ENCODE measurements around the gene EYA4. TPM values are rescaled to one million over a fixed set of nuclear protein-coding genes. Genes with fewer than 3 reads are reported as not detected.

The EYA4 gene
- total and polyA plus RNA-seq, 2 donors (not counting 3 experiments of a cell fraction or from before 2014, with no cell fraction given), result not detected

DNA sequence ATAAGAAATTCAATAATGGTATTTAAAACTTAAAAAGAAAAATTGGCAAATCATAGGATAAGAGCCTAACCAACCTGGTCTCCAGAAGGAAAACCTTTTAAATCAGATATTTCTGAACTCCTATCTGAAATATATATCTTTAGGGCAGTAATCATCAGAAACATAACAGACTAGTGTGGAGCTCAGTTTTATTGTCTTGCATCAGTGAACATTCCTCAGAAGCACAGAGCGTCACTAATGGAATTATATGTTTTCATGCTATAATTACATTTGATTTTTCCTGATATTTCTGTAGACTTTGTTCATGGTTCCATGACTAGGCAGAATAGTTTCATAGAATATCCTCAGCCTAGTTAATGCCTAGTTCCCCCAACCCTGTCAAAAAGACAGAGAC lies 262.2 kb downstream of the EYA4 start:
- H3K27ac ChIP-seq (ENCODE audit: insufficient read depth, low read depth, low read length), result no peak overlapping the region
- ChIA-PET POLR2A (no interaction called here), CTCF (interaction anchor here (1.0 kb wide), 1 partner anchor 673 kb away, joined by 3 read pairs; no protein-coding TSS in a partner anchor)
- no peak for FAIRE-seq
- no peaks in the 10 kb centered on the region for H3K36me3 ChIP-seq (ENCODE audit: control insufficient read depth in 2 of 2, extremely low read depth in 1 of 2, insufficient read depth in 2 of 2, low read length in 2 of 2)
- no TSS peak for BruUV-seq (replicated peaks)
- no peaks in the 10 kb centered on the region for H3K4me1 ChIP-seq (ENCODE audit: control insufficient read depth, extremely low read depth, insufficient read depth, low read length)
- no peak for DNase-seq (ENCODE audit: low read depth, low spot score)
- intact Hi-C loops (cut with micrococcal nuclease), result no loop called here
- H3K27me3 ChIP-seq (ENCODE audit: control insufficient read depth in 2 of 2, insufficient read depth in 2 of 2, low read length in 2 of 2), result no peaks in the 10 kb centered on the region
- H3K9ac ChIP-seq (replicated peaks; ENCODE audit: extremely low read depth, insufficient read depth, low read length), result no peak overlapping the region
- dilution Hi-C loops (cut with MboI; ENCODE audit: extremely low pct_ligation_motif_present, low sequenced_read_pairs), result no loop called here
- H2AFZ ChIP-seq (ENCODE audit: low read depth, low read length), result no peak overlapping the region
- H3K4me2 ChIP-seq (ENCODE audit: insufficient read depth, low read length), result no peak overlapping the region
- H3K4me3 ChIP-seq (replicated peaks in 1 of 3; ENCODE audit: insufficient read depth in 1 of 3, low read depth in 1 of 3, low read length in 3 of 3), result no peak overlapping the region
- no peak for TF ChIP-seq JUN (IDR thresholded peaks at IDR 0.05; ENCODE audit: borderline replicate concordance, insufficient read depth, insufficient read length, low read depth)
- no peak for TF ChIP-seq MAX (IDR thresholded peaks at IDR 0.05; ENCODE audit: insufficient read depth, insufficient read length)
- TF ChIP-seq MYC (IDR thresholded peaks at IDR 0.05; ENCODE audit: low read depth, low read length), result no peak
- TF ChIP-seq GATA2 (IDR thresholded peaks at IDR 0.05; ENCODE audit: insufficient read depth, insufficient read length, low read depth, low read length), result no peak
- no peak for TF ChIP-seq POLR2A (IDR thresholded peaks at IDR 0.05; ENCODE audit: low read depth, low read length)
- TF ChIP-seq, protein P1, sequence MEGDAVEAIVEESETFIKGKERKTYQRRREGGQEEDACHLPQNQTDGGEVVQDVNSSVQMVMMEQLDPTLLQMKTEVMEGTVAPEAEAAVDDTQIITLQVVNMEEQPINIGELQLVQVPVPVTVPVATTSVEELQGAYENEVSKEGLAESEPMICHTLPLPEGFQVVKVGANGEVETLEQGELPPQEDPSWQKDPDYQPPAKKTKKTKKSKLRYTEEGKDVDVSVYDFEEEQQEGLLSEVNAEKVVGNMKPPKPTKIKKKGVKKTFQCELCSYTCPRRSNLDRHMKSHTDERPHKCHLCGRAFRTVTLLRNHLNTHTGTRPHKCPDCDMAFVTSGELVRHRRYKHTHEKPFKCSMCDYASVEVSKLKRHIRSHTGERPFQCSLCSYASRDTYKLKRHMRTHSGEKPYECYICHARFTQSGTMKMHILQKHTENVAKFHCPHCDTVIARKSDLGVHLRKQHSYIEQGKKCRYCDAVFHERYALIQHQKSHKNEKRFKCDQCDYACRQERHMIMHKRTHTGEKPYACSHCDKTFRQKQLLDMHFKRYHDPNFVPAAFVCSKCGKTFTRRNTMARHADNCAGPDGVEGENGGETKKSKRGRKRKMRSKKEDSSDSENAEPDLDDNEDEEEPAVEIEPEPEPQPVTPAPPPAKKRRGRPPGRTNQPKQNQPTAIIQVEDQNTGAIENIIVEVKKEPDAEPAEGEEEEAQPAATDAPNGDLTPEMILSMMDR (IDR thresholded peaks at IDR 0.05; ENCODE audit: extremely low read depth in 1 of 2, insufficient read depth in 1 of 2, low read depth in 1 of 2, low read length in 2 of 2), result no peak
- TF ChIP-seq FOS (IDR thresholded peaks at IDR 0.05; ENCODE audit: borderline replicate concordance, insufficient read depth, low read length), result no peak
- no peaks in the 10 kb centered on the region for H3K9me3 ChIP-seq (replicated peaks; ENCODE audit: control insufficient read depth, insufficient read depth, low read length)
- no peaks in the 10 kb centered on the region for H3K9me1 ChIP-seq (replicated peaks; ENCODE audit: control insufficient read depth, extremely low read depth, insufficient read depth, low read length)
- H3K79me2 ChIP-seq (ENCODE audit: control insufficient read depth, insufficient read depth, low read length), result no peaks in the 10 kb centered on the region
- H4K20me1 ChIP-seq (replicated peaks; ENCODE audit: control insufficient read depth, extremely low read depth, insufficient read depth, low read length), result no peaks in the 10 kb centered on the region
